Measurements from ENCODE around the gene RREB1.

DNA sequence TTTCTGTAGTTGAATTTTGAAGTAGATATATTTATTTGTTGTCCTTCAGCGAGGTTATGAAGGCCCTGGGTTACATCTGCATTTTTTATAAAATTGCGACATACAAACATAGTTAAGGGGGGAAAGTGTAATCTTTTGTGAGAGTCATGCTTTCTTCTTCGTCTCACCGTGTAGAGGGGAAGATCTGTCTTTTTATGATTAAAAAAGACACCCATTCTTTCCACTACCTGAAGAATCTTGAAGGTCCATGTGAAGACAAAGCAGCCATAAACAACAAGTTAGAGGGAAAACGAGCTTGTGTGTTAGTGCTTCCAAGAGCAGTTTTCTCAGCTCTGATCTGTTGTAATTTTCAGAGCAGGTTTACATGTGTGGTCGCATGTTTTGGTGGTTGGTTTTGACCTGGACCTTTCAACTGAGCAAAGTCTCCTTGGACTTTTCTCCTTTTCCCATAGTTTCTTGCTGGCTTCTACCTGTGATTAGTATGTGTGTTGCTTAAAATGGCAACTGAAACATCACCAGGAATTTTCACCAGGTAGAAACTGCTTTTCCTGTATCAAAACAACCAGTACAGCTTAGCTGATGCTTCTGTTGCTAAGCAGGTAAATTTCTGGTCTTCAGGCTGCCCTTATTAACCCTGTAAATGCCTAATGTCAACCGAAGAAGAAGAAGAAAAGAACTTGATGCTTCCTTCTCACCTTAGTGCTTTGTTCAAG is 37.3 kb downstream of the RREB1 start:
- TF ChIP-seq POLR2A (IDR thresholded peaks at IDR 0.05; ENCODE audit: low read depth), result no peak
- TF ChIP-seq, protein P1, sequence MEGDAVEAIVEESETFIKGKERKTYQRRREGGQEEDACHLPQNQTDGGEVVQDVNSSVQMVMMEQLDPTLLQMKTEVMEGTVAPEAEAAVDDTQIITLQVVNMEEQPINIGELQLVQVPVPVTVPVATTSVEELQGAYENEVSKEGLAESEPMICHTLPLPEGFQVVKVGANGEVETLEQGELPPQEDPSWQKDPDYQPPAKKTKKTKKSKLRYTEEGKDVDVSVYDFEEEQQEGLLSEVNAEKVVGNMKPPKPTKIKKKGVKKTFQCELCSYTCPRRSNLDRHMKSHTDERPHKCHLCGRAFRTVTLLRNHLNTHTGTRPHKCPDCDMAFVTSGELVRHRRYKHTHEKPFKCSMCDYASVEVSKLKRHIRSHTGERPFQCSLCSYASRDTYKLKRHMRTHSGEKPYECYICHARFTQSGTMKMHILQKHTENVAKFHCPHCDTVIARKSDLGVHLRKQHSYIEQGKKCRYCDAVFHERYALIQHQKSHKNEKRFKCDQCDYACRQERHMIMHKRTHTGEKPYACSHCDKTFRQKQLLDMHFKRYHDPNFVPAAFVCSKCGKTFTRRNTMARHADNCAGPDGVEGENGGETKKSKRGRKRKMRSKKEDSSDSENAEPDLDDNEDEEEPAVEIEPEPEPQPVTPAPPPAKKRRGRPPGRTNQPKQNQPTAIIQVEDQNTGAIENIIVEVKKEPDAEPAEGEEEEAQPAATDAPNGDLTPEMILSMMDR (IDR thresholded peaks at IDR 0.05), result no peak
